GM19463 (cell line): Measurements from ENCODE around the gene FHOD1.

ENCODE experiments used
- ATAC-seq: cut with Tn5 transposase; IDR thresholded peaks from one replicate; pipeline ENCODE4 v1.9.1; 2021; ENCODE audit warnings: mild to moderate bottlenecking, moderate library complexity; ENCODE audit not compliant: unreplicated experiment

Gene FHOD1

DNA sequence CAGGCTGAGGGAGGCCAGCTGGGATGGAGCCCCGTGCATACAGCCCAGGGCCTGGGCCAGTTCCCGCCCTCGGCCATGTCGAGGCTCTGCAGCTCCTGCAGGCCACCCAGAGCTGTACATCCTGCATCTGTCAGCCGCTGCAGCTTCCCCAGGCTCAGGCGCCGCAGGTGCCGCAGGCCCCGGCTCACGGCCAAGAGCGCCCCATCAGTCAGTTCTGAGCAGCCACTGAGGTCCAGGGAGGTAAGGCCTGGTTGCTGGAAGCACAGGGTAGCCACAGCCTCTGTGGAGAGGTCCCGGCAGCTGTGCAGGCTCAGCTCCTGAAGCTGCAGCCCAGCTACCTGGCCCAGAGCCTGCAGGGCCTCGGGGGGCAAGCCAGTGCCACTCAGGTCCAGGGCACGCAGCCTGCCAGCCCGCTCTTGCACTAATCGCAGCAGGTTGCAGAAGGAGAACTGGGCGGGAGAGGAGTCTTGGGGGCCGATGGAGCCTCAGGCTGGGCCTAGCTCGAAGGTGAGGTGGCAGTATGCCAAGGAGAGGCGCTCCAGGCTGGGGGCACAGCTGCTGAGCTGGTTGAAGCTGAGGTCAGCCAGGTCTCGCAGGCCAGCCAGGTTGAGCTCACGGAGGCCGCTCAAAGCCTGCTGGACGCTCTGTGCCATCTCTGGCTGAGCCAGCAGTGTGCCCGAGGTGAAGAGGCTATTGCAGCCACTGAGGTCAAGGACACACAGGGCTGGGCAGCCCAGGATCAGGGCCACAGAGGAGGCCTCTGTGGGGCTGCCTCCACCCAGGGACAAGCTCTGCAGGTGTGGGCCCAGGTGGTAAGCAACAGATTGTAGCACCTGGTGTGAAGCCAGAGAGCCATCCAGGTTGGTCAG, 37.0 kb downstream of the FHOD1 start:
- no peak for ATAC-seq

- no peak for ATAC-seq
These were observed 37.7 kb downstream of the FHOD1 start for GRCh38 chr16:67209565-67209964.

DNA sequence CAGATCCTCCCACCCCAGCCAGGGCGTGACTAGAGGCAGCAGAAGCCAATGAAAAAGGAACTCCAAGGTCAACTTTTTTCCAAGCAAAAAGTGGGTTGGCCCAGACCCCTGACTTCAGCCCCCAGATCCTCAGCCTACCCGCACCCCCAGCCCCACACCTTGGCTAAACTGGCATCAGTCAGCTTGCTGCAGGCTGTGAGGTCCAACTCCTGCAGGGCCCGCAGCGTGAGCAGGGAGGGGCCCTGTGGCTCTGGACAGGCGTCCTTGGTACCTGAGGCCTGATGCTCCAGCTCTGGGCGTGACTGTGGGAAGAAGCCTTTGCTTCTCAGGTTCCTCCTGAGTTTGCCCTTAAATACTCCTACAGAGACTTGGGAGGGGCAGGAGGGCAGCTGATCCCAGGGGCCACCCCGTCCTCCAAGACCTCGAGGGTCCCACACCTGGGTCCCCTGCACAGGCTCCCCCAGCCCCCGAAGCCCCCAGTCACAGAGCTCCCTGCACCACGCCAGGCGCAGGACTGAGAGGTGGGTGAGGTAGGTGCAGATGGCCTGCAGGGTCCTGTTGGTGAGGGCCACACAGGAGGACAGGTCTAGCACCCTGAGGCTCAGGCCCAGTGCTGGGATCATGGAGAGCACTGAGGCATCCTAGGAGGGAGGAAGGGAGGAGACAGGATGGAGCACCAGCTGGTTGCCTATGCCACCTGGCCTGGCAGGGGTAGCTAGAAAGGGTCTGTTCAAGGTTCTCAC, 39.0 kb downstream of the FHOD1 start:
- ATAC-seq = no peak

DNA sequence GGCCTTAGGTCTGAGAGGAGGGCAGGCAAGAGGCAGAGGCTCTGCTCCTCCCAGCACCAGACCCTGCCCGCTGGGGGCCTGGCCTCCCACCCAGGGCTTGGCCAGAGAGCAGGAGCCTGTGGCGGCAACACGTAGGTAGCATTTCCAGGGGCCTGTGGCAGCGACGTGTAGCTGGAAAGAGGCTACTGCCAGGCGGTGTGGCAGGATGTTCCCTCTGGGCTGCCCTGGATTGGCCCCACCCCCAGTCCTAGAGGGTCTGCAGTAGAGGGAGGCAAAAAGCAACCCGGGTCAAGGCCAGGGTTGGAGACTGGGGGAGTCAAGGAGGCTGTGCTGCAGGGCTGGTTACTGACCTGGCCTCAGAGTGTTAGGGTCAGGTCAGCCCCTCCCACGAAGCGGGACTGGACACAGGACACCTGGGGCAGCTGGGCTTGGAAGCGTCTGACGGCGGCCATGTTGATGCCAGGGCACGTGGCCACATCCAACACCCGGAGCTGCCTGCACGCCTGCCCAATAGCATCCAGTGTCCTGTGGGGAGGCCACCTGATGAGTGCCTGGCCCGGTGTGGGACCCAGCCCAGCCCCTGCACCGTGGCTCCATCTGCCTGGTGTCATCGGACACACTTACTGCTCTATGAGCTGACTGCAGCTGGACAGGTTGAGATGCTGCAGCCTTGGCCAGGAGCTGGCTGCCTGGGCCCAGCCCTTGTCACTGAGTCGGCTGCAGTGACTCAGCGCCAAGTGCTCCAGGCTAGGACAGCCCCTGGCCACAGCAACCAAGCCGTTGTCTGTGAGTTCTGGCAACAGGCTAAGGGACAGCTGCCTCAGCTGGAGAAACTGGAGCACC, 39.8 kb downstream of the FHOD1 start:
- ATAC-seq = no peak

GRCh38 chr16:67206838-67207248, 40.4 kb downstream of the FHOD1 start:
- ATAC-seq = no peak

- no peak for ATAC-seq
These were observed 41.0 kb downstream of the FHOD1 start for GRCh38 chr16:67206129-67206837.

DNA sequence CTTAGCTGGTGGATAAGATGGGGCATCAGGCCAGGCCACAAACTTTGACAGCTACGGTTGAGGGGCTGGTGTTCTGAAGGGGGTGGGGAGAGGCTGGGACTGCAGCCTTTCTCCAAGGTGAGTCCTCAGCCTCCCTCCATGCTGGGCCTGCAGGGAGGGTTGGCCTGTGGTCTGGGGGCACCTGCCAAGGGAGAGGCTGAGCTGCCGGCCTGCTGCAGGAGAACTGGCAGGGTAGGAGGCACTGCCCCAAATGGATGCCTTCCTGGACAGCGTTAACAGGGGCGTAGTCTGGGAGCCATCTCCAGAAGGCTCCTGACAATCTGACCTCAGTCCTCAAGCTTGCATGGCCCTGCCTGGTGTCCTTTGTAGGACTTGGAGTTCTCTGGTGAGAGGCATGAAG, 43.2 kb downstream of the FHOD1 start:
- ATAC-seq = no peak

DNA sequence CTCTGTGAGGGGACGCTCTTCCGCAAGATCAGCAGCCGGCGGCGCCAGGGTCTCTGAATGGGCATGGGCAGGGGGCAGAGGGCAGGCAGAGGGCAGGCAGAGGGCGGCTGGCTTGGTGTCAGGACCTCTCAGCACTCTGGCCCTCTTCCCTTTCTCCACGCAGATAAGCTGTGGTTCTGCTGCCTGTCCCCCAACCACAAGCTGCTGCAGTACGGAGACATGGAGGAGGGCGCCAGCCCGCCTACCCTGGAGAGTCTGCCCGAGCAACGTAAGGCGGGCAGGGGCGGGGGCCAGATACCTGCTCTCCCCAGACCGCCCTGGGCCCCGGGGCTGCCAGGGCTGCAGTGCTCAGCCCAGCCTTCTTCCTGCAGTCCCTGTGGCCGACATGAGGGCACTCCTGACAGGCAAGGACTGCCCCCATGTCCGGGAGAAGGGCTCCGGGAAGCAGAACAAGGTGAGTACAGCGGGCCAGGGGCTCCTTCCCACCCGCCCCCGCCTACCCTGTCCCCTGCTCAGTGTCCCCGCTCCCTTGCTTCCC, 44.3 kb downstream of the FHOD1 start:
- no peak for ATAC-seq

- ATAC-seq = no peak
These were observed 44.9 kb downstream of the FHOD1 start for GRCh38 chr16:67202426-67202825.

- ATAC-seq = no peak
These were observed 45.6 kb downstream of the FHOD1 start for GRCh38 chr16:67201411-67202345.

DNA sequence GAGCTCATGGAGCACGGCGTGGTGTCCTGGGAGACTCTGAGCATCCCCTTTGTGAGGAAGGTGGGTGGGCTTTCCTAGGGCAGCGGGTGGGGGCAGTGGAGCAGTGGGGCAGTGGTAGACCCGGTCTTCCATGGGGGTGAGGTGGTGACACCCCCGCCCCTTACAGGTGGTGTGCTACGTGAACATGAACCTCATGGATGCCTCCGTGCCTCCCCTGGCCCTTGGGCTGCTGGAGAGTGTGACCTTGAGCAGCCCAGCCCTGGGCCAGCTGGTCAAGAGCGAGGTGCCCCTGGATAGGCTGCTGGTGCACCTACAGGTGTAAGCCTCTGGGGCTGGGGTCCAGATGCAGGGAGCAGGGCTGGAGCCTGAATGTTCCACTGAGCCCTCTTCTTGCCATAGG, 46.8 kb downstream of the FHOD1 start:
- ATAC-seq = no peak

DNA sequence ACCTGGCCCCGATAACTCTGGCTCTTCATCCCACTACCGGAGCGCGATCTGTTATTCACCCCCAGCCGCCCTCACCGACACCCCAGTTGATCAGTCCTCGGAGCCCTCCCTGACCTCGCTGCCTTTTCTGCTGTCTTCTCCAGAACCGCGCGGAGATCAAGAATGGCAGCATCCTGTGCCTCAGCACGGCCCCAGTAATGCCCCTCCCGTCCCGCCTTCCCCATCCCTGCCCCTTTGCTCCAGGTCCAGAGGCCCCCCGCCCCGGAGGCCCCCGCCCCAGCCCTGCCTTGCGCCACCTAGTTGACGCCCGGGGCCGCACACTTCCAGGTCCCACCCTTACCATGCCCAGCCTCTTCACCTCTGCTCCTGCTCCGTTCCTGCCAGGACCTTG, 47.5 kb downstream of the FHOD1 start:
- ATAC-seq = no peak

- no peak for ATAC-seq
These were observed 48.1 kb downstream of the FHOD1 start, which contains the start of gene ELMO3 for GRCh38 chr16:67199011-67199807. Gene ELMO3 (plus strand): TSS chr16:67199131. CDS start chr16:67199327, 196 bp downstream.

DNA sequence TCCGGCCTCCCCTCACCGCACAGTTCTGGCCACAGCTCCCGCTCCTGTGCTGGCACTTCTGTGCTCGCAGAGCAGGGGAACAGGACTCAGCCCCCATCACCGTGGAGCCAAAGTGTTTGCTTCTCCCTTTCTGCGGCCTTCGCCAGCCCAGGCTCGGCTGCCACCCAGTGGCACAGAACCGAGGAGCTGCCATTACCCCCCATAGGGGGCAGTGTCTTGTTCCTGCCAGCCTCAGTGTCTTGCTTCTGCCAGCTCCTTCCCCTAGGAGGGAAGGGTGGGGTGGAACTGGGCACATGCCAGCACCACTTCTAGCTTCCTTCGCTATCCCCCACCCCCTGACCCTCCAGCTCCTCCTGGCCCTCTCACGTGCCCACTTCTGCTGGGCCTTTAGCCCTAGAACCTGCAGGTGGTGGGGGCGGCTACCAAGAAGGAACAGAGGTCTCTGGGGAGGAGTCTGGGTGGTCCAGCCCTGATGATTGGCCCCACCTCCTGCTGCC, 49.0 kb downstream of the FHOD1 start:
- ATAC-seq = no peak

DNA sequence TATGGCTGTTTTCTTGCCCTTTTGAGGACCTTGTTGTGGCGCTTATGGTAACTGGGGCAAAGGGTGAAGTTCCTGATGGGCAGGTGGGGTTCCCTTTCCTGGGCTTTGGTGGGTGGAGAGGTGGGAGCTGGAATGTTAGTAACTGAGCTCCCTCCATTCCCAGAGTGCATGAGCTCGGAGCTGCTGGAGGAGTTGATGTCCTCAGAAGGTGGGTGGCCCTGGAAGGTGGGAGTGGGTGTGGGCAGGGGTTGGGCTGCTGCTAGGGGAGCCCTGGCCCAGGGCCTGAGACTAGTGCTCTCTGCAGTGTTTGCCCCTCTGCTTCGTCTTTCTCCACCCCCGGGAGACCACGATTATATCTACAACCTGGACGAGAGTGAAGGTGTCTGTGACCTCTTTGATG, 49.6 kb downstream of the FHOD1 start:
- no peak for ATAC-seq

GRCh38 chr16:67196881-67197280, 50.4 kb downstream of the FHOD1 start:
- ATAC-seq = no peak

GRCh38 chr16:67195676-67196075, 51.6 kb downstream of the FHOD1 start:
- ATAC-seq = no peak

GRCh38 chr16:67194260-67194659, 53.0 kb downstream of the FHOD1 start:
- ATAC-seq = no peak
